Activated CD4-positive, alpha-beta T cell treated with anti-CD3 and anti-CD28 coated beads for 4 hours (primary cell): ENCODE data around the gene RSRP1.
"Not testable (repeated sequence)": the region's sequence is repeated elsewhere in the genome, so short reads cannot be mapped to it uniquely, and the experiment has no call there.

ENCODE experiments used
- DNase-seq, 2 donors: peaks; one replicate each; pipeline ENCODE4 v3.0.0-alpha.2; 2020

RSRP1 gene

GRCh38 chr1:25247024-25247828 is at the start of gene RSRP1:
TSS of gene RSRP1 (minus strand) at chr1:25247454. CDS start at chr1:25246963, 491 bp downstream.
- peak; percentile 100 for DNase-seq

- DNase-seq: not testable (repeated sequence)
Measured at GRCh38 chr1:25296501-25296900, 49.2 kb upstream of the RSRP1 start.

GRCh38 chr1:25294889-25295826 is 47.9 kb upstream of the RSRP1 start:
- not testable (repeated sequence) for DNase-seq

- DNase-seq: not testable (repeated sequence)
Measured at GRCh38 chr1:25293426-25293825, 46.2 kb upstream of the RSRP1 start.

- DNase-seq: not testable (repeated sequence)
Measured at GRCh38 chr1:25290043-25290442, 42.8 kb upstream of the RSRP1 start.

- DNase-seq: not testable (repeated sequence)
Measured at GRCh38 chr1:25288573-25289101, 41.4 kb upstream of the RSRP1 start.

GRCh38 chr1:25287164-25287563 is 39.9 kb upstream of the RSRP1 start:
- not testable (repeated sequence) for DNase-seq

GRCh38 chr1:25285862-25286261 is 38.6 kb upstream of the RSRP1 start:
- DNase-seq: not testable (repeated sequence)

GRCh38 chr1:25279693-25280111 is 32.4 kb upstream of the RSRP1 start:
- DNase-seq: not testable (repeated sequence)

- not testable (repeated sequence) for DNase-seq
Measured at GRCh38 chr1:25278790-25279189, 31.5 kb upstream of the RSRP1 start.

- not testable (repeated sequence) for DNase-seq
Measured at GRCh38 chr1:25278358-25278757, 31.1 kb upstream of the RSRP1 start.

- not testable (repeated sequence) for DNase-seq
Measured at GRCh38 chr1:25277295-25277694, 30.0 kb upstream of the RSRP1 start.

GRCh38 chr1:25275648-25276047 is 28.4 kb upstream of the RSRP1 start:
- DNase-seq: not testable (repeated sequence)

GRCh38 chr1:25272238-25272637 is 25.0 kb upstream of the RSRP1 start, which contains the start of gene RHD:
TSS of gene RHD (plus strand) at chr1:25272509. CDS start at chr1:25272548, 39 bp downstream.
- not testable (repeated sequence) for DNase-seq

GRCh38 chr1:25268143-25268760 is 21.0 kb upstream of the RSRP1 start:
- not testable (repeated sequence) for DNase-seq

- peak; percentile 71 to 90 for DNase-seq
Measured at GRCh38 chr1:25267288-25268142, 20.3 kb upstream of the RSRP1 start.

- DNase-seq: not testable (repeated sequence)
Measured at GRCh38 chr1:25266554-25267287, 19.5 kb upstream of the RSRP1 start.

- DNase-seq: not testable (repeated sequence)
Measured at GRCh38 chr1:25260336-25260735, 13.1 kb upstream of the RSRP1 start.

- not testable (repeated sequence) for DNase-seq
Measured at GRCh38 chr1:25259813-25260212, 12.6 kb upstream of the RSRP1 start.

GRCh38 chr1:25257196-25257595 is 9.9 kb upstream of the RSRP1 start:
- no peak for DNase-seq

GRCh38 chr1:25256578-25256965 is 9.3 kb upstream of the RSRP1 start:
- DNase-seq: no peak
